GM18508 (cell line): ENCODE data around the gene LANCL1.
A peak's percentile ranks its signal among the peaks of the same experiment; 100 is the strongest.

Source experiments
- ATAC-seq: cut with Tn5 transposase; IDR thresholded peaks from one replicate; pipeline ENCODE4 v1.9.1; 2021; ENCODE audit warnings: moderate number of reproducible peaks; ENCODE audit not compliant: insufficient read depth, unreplicated experiment

Gene LANCL1, protein sequence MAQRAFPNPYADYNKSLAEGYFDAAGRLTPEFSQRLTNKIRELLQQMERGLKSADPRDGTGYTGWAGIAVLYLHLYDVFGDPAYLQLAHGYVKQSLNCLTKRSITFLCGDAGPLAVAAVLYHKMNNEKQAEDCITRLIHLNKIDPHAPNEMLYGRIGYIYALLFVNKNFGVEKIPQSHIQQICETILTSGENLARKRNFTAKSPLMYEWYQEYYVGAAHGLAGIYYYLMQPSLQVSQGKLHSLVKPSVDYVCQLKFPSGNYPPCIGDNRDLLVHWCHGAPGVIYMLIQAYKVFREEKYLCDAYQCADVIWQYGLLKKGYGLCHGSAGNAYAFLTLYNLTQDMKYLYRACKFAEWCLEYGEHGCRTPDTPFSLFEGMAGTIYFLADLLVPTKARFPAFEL

DNA sequence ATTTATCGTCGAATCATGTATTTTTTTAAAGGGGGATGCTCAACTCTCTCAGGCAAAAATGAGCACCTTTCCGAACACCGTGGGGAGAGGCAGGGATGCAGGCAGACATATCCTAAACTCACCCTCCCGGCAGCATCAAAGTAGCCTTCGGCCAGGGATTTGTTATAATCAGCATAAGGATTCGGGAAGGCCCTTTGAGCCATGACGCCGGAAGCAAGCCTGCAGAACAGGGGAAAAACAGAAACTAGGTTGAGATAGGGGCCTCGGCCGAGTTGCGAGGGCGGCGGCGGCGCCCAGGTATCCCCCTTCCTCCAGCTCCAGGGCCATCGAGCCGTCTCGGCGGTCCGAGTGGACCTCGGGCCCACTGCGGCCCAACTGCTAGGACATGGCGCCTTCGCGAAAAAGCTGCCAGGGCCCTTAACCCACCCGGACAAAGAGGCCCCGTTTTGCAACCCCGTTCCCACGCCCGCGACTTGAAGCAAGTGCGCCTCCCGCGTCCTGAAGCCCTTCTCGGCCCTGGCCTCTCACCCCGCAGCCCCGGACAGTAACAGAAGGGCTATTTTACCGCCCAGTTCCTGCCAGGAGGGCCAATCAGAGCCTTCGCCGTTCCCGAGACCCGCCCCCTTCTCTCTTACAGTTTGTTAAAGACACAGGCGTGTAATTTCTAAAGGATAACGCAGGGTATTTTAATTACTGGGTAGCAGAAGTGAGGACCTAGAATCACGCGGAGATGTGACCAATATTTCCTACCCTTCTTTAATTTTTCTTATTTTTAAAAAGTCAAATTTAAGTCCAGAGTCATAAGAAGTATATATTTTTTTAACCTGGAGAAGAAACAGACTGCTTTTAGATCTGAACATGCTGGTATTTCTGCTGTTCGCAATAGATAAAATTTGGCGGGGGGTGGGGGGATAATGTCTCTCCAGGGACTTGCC lies at the start of gene LANCL1:
LANCL1 (minus strand) TSS at position 566 of the 935 bp plus-strand sequence; CDS start at position 203, 363 bp downstream.
- ATAC-seq: peak; percentile 99

DNA sequence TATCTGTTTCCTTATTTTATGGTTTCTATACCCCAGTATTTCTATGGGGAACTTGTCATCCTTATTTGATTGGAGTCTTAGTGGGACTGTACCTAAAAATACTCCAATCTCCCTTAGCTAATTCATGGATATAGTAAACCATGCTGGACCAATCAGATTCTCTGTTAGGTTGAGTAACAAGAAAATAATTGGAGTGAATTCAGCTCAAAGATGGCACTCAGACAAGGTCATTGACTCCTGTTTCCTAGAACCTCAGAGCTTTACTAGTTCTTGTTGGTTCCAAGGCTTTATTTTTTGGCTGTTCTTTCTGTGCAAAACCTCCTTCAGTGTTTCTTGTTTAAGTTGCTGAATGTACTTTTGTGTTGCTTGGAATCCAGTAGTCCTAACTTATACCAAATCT lies 48.0 kb upstream of the LANCL1 start:
- ATAC-seq: no peak

DNA sequence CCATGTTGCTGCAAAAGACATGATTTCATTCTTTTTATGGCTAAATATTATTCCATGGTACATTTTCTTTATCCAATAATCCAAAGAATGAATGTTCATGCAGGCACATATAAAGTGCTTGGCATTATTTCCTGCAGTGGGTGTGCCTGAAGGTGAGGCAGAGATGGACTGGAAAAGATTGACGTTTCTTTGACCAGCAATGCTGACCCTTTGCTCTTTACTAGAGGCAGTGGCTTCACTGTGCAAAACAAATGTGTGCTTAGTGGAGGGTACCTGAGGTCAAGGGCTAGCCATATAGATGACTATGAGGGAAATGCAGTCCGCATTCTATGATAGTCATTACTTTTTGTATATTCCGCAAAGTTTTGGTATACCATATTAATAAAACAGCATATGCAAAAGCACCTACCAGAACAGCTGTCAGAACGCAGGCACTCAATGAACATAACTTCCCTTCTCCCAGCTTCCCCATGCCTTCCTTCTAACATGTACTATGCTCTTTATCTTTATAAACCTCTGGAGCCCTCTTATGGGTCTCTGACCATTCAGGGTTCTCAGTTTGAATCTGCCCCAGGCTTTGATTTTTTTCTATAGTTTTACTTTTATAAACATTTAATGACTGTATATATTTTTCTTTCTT lies 47.2 kb upstream of the LANCL1 start:
- no peak for ATAC-seq

DNA sequence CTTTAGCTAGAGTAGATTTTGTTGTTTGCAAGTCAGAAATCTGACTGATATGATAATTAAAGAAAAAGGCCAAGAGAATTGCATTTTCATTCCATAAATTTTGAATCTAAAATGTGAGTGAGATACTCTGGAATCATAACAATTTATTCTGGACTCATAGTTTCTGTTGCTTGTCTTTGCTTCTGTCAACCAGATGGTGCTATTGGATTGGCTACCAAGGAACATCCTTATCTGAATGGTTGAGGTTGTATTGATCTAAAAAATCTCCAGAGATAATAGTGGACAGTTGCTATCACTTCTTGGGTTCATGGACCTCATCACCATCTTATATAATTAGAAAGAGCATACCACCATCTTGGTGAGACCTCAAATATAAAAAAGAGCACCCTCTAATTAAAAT lies 45.8 kb upstream of the LANCL1 start:
- ATAC-seq: no peak

DNA sequence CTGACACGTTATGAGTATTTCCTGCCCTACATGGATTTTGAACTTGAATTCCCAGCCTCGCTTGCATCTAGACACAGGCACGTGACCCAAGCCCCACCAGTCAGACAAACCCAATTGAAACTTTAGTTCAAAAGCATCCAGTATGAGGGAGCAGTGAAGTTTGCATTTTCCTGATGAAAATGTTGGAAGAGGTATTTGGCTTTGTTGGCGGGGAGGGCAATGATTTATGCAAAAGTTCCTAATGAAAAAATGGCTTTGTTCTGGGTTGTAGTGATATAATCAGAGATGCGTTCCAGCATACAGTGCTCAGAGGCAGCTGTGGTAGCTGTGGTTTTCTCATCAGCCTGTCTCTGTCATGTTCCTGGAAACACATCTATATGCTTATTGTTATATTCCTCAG lies 43.0 kb upstream of the LANCL1 start:
- no peak for ATAC-seq

DNA sequence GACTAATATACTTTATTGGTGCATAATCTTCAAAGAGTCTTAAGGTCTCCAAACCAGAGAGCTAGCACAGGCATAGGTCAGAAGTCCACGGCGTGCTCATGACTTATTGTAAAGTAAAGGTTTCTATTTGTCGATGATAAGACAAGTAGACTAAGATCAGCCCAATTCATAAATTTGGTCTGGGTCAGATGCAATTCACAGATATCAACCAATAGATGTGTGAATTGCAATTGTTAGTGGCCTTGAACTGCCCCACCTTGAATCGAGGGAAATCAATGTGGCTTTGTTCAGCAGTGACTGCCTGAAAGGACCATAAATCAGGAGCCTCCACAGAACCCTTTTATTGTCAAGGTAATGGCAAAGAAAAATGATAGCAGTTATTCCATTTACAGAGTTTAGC lies 40.7 kb upstream of the LANCL1 start:
- ATAC-seq: no peak

DNA sequence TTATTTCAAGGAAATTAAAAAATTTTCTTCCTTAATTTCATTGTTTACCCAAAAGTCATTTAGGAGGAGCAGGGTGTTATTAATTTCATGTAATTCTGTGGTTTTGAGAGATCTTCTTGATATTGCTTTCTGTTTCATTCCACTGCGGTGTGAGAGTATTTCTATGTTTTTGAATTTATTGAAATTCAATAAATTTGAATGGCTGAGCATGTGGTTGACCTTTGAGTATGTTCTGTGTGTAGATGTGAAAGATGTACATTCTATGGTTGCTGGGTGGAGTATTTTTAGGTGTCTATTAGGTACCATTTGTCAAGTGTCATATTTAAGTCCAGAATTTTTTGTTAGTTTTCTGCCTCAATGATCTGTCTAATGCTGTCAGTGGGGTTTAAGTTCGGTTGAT lies 39.4 kb upstream of the LANCL1 start:
- no peak for ATAC-seq

DNA sequence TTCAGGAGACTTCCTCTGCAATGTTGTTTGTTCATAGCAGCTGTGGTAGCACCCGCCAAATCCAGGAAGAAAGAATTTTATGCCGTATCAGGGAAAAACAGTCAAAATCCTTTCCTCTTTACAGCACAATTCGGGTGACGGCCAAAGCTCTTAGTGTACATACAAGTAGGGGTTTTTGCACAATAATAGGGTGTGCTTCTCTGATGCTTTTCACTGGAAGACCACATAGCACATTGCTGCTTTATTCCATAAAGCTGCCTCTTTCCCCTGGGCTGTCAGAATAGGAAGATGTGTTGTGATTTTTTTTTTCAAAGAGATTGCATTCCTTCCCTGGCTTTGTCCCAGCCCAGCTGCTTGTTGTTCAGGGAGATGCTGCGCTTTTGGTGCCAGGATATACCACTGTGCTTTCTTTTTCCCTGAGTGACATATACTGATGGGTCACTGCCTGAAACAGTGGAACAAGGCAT lies 27.2 kb upstream of the LANCL1 start:
- no peak for ATAC-seq

DNA sequence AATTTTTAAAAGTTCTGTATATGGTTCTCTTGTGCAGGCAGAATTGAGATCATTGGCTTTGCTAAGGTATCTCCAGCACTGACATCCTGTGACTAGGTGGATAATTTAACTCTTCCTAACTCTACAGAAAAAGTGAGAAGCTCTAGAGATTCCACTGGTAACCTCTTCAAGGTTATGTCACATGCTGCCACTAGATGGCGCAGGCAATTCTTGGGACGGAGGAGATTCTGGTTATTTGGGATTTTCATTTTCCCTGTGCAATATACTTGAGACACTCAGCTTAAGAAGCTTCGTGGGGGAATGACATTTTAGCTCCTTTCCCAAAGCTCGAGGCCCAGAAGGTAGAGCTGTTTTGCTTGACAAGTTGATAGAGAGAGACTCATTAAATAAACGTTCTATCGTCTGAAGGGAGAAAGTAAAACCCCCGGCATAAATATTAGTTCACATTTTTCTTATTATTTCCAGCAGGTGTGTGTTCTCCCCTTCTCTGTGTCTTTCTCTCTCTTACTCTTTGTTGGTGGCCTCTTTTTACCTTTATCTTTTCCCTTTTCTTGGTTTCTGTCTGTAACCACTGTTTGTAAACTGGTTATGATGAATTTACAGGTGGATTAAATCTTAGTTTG lies 26.6 kb upstream of the LANCL1 start:
- peak; percentile 88 for ATAC-seq

DNA sequence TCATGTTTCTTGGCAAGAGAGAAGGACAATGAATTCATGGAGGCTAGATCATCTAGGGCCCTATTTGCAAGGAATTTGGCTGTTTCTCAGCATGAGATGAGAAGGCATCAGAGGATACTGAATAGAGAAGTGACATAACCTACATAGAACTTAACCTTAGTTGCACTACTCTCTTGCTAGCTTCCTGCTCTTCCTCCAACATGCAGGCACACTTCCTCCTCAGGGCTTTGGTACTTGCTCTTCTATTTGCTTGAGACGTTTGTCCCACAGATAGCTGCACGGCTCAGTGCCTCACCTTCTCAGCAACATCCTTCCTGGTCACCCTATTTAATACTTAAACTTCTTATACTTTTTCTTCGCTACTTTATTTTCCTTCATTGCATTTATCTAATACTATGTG lies 20.0 kb upstream of the LANCL1 start:
- peak; percentile 89 for ATAC-seq

DNA sequence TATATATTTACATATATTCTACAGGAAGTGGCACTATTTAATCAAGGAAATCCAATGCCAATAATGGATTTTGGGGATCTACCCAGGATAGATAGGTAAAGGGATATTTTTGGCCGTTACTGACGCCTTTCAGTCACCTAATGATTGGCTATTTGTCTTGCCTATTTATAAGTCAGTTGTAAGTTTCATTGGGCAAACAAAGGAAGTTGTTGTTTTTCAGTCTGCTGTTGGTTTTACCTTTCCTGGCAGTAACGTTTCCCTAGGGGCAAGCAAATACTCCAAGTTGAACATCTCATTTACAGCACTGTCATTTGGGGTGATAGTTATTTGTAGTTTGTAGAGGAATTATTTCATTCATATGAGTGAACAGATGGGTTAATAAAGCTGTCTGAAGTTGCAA lies 17.0 kb upstream of the LANCL1 start:
- ATAC-seq: no peak

DNA sequence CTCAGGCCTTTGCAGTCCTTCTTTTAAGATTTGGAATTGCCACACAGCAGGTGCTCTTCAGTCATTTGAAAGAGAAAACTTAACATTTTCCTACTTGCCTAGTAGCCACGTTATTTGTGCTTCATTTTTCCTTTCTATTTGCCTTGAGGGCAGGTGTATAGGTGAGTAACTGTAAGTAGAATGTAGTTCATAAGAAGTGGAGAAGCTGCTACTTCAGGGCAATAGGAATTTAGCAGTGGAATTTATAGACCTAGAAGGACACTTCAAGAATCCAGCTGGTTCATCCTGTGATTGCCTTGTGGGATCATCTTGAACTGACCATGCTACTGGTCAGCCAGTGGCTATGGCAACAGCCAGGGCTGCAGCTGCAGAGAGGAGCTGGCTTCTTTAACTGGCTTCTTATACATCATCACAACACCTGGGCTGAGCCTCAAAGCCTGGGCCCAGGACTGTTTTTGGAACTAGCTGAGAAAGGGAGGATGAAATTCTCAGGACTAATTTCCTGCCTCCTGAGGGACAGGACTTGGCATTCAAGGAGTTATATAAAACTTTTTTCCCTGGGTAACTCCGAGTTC lies 5.1 kb upstream of the LANCL1 start:
- no peak for ATAC-seq

DNA sequence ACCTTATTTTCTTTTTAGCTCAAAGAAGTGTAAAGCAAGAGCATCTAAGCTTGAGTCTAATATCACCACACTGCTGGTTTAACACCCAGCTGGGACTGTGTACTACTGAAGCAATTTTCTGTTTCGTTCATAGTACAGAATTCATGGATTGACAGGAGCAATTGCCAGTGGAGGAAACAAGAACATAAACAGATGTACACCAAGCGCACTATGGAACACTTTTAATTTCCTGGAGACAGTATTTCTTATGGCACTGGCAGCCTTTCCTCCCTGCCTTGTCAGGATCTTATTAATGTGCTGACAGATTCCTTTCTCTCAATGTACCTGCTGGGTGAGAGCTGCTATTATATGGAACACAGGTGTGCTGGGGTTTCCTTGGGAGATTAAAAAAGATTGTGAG lies 4.2 kb upstream of the LANCL1 start:
- ATAC-seq: no peak

DNA sequence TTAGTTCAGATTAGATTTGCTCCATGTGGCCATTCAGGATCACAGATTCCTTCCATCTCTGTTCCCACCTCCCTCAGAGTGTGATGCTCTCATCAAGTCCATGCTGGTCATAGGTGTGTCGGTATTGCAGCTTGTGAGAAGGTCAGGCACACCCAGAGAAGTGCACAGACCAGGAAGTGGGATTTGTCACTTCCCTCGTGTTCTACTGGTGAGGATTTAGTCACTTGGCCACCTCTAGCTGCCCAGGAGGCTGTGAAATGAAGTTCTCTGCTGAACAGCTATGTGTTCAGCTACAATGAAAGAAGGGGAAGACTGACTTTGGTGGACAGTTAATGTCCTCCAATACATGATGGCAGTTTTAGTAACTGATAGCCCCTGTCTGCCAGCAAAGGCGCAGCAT lies 3.5 kb upstream of the LANCL1 start:
- no peak for ATAC-seq

DNA sequence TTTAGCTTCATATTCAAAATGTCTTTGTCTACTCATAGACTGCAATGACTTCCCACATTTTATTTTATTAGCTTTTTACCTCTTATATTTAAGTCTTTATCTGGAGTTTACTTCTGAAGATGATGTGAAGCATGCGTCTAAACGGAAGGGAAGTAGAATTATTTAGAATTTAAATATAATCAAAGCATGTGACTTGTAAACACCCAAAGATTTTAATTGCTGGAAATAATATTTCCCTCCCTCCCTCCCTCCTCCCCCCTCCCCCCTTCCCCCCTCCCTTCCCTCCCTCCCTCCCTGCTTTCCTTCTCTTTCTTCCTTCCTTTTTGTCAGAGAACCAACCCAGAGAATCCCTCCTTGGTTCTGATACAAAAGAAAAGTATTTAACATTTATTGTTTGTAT lies 2.1 kb upstream of the LANCL1 start:
- ATAC-seq: no peak

DNA sequence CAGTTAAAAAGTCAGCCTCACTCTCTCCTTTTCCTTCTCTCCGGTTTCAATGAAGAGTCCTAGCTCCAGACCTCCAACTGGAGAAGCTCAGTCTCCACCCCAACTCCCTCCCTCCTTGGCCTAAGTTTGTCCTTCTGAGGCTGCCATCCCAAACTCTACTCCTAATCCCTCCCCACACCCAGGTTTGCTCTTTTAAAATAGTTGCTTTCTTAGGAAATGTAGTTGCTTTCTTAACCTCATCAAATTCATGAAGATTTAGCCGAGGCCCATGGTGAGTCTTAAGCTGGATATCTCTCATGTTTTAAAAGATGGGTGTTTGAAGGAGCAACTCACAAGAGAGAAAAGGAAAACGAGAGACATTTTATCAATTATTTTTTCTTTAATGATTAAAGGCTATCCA lies 937 bp upstream of the LANCL1 start:
- no peak for ATAC-seq

DNA sequence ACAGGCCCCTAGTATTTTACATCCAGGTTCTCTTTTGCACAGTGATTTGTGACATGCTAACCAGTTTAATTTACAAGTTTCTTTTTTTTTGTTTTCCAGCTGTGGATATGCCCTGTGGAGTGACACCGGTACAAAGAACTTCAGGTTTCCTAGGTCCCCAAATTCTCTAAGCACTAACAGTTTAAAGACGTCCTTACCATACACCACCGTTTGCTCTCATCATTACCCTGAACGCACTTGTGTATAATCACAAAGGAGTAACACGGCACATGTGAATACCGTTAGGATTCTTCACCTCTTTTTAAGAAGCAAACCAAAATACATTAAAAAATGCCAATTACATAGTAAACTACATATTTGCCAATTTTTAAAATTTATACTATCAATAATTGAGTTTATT lies 853 bp downstream of the LANCL1 start:
- ATAC-seq: no peak

DNA sequence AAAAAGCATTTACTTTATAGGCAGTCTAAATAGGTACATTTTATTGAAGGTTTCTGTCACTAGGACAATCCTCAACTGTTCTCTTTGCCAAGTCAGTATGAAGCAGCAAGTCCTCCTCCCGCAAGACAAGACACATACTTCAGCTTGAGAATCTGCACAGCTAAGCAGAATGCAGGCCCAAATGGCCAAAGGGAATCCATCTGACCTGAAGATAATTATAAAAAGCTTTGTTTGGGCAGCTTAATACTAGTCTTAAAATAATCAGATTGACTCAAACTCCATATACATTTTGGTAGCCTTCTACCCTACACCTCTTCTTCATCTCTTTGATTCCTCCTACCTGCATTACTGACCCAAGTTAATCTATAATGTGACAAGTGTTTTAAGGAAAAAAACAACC lies 1.8 kb downstream of the LANCL1 start:
- ATAC-seq: no peak

DNA sequence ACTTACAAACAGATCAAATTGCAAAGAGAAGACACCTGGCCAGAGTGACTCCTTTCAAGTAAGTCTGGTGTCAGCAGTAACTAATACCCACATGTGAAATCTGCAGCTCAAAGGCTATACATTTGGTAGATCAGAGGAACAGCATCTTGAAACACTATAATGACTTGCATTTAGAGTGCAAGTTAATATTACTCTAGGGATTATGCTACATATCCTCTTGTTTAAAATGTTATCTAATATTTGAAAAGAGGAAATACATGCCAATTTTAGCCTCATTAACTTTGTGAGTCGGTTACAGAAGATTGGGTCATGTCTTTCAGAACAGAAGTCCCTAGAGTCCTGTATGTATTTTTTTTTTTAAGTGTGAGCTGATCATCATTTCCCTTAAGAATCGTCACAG lies 15.2 kb downstream of the LANCL1 start:
- ATAC-seq: peak; percentile 53
